Kidney (tissue), 14 donors: ENCODE results near the gene TMEFF1. TPM values are rescaled to one million over a fixed set of nuclear protein-coding genes. Genes with fewer than 3 reads are reported as not detected.

ENCODE experiments used
- DNase-seq, 5 donors: peaks; one replicate each; pipeline ENCODE4 v3.0.0-alpha.2; 2013 to 2020
- FAIRE-seq: peaks from 2 replicates; lab custom pipeline; 2012; peaks lifted over from hg19 to GRCh38; lab: Jason Lieb, UNC
- H3K27ac ChIP-seq, 2 donors: one replicate each; pipeline ENCODE4 v1.7.0; 2013; ENCODE audit warnings: low read depth in 2 of 2, low read length in 2 of 2, inconsistent platforms in 1 of 2
- H3K27me3 ChIP-seq: one replicate; pipeline ENCODE4 v1.7.1; 2013; ENCODE audit warnings: low read length, inconsistent platforms; ENCODE audit not compliant: control insufficient read depth, insufficient read depth
- H3K36me3 ChIP-seq, 3 donors: one replicate each; pipeline versions ENCODE4 v1.7.0 to v1.7.1; 2013; ENCODE audit warnings: low read length in 3 of 3, control low read depth in 1 of 3, inconsistent platforms in 1 of 3; ENCODE audit not compliant: insufficient read depth in 3 of 3, control insufficient read depth in 2 of 3
- H3K4me1 ChIP-seq, 3 donors: one replicate each; pipeline versions ENCODE4 v1.7.0 to v1.7.1; 2013; ENCODE audit warnings: low read length in 3 of 3, inconsistent platforms in 1 of 3, low read depth in 1 of 3; ENCODE audit not compliant: control insufficient read depth in 2 of 3, insufficient read depth in 2 of 3
- H3K4me3 ChIP-seq, 3 donors: one replicate each; pipeline versions ENCODE4 v1.7.0 to v1.8.1; 2013; ENCODE audit warnings: low read length in 3 of 3, control low read depth in 1 of 3, inconsistent platforms in 1 of 3
- H3K9ac ChIP-seq, 3 donors: one replicate each; pipeline versions ENCODE4 v1.7.0 to v1.7.1; 2013; ENCODE audit warnings: low read length in 3 of 3, control low read depth in 1 of 3, inconsistent platforms in 1 of 3
- H3K9me3 ChIP-seq, 3 donors: one replicate each; pipeline versions ENCODE4 v1.7.0 to v1.7.1; 2013; ENCODE audit warnings: low read length in 3 of 3, control low read depth in 1 of 3, inconsistent platforms in 1 of 3; ENCODE audit not compliant: control insufficient read depth in 2 of 3, insufficient read depth in 1 of 3
- CTCF ChIP-seq: IDR thresholded peaks from 3 replicates; pipeline ENCODE4 v1.5.1; 2012; ENCODE audit warnings: mild to moderate bottlenecking, moderate library complexity, borderline replicate concordance; ENCODE audit not compliant: insufficient read depth; ENCODE audit errors: extremely low read depth
- intact Hi-C: fragments of 100-400 bp; cut with DNase I; formaldehyde crosslinking; loops from one replicate; pipeline ENCODE4 v1.11.1; 2022
- polyA plus RNA-seq: library from polyadenylated mRNA; stranded (reverse); fragments of 350-450 nt; fragmentation: Illumina TruSeq; extraction: RNeasy Lipid Tissue Mini Kit (QIAGEN cat#74804); gene quantifications from one replicate; pipeline ENCODE4 v1.2.3, GENCODE V29; 2014; ENCODE audit warnings: low read depth, low replicate concordance; ENCODE audit not compliant: insufficient read depth
- total RNA-seq: library from RNA; stranded (reverse); fragmentation: NEBNext Ultra II Directional; extraction: Animal tissue kit (Norgen Biotek cat#: 25700); gene quantifications from one replicate; pipeline ENCODE4 v1.2.1, GENCODE V29; 2021
- donor health status: control.
- donor health status: control.
- donor health status: control.
- donor health status: control.
- donor health status: control.
- donor health status: DM: yes; HTN: yes; CAD: no.
- donor health status: Normal renal cell carcinoma (clear cell type).

The TMEFF1 gene
- total and polyA plus RNA-seq, 2 donors from 2014 or later, result 0.66 TPM; not detected in 1

- H3K4me1 ChIP-seq, result no peaks in the 10 kb centered on the region
- intact Hi-C loops, result no loop called here
- FAIRE-seq (no peak), DNase-seq (no peak)
- no peaks in the 10 kb centered on the region for H3K27me3 ChIP-seq
- no peaks in the 10 kb centered on the region for H3K9me3 ChIP-seq
- no peak overlapping the region for H3K27ac ChIP-seq
- H3K9ac ChIP-seq, result no peak overlapping the region
- H3K4me3 ChIP-seq, result no peak overlapping the region
- TF ChIP-seq CTCF, result no peak
- H3K36me3 ChIP-seq, result no peaks in the 10 kb centered on the region
Measured at GRCh38 chr9:100443781-100444768, 28.9 kb upstream of the TMEFF1 start.

GRCh38 chr9:100445161-100445902 lies 27.6 kb upstream of the TMEFF1 start:
- no peaks in the 10 kb centered on the region for H3K36me3 ChIP-seq
- no peak for FAIRE-seq

GRCh38 chr9:100445903-100446549 lies 26.9 kb upstream of the TMEFF1 start:
- H3K4me1 ChIP-seq, result no peaks in the 10 kb centered on the region
- no peaks in the 10 kb centered on the region for H3K36me3 ChIP-seq
- FAIRE-seq (no peak), DNase-seq (no peak)
- no peaks in the 10 kb centered on the region for H3K27me3 ChIP-seq
- H3K9me3 ChIP-seq, result no peaks in the 10 kb centered on the region
- TF ChIP-seq CTCF, result no peak
- H3K9ac ChIP-seq, result no peak overlapping the region
- intact Hi-C loops, result no loop called here
- no peak overlapping the region for H3K4me3 ChIP-seq
- no peak overlapping the region for H3K27ac ChIP-seq

More at GRCh38 chr9:100445161-100445902, 27.6 kb upstream of the TMEFF1 start:
- no peaks in the 10 kb centered on the region for H3K4me1 ChIP-seq
- no peak overlapping the region for H3K4me3 ChIP-seq
- intact Hi-C loops, result no loop called here
- no peak overlapping the region for H3K9ac ChIP-seq
- no peak for DNase-seq
- TF ChIP-seq CTCF, result no peak
- H3K27me3 ChIP-seq, result no peaks in the 10 kb centered on the region
- no peak overlapping the region for H3K27ac ChIP-seq
- no peaks in the 10 kb centered on the region for H3K9me3 ChIP-seq
